Suppressor macrophage treated with lipopolysaccharide for 1 hour (primary cell): ENCODE results near the gene LRRN4.

Source experiments
- DNase-seq, 3 donors: peaks; one replicate each; pipeline ENCODE4 v3.0.0-alpha.2; 2020 to 2022

Gene LRRN4

DNA sequence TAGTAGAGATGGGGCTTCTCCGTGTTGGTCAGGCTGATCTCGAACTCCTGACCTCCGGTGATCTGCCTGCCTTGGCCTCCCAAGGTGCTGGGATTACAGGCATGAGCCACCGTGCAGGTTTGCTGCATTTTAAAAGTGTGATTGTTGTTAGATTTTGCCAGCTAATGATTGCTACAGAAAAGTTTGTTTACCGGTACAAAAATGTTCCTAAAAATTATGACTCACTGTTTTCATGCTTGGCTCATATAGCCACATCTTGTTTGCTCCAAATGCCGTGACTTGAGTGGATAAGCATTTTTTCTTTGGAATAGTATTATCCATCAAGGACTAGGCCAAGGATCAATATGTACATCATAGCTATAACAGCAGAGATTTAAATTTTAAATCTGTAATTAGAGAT, 24.3 kb downstream of the LRRN4 start:
- DNase-seq: no peak

GRCh38 chr20:6028818-6029217, 25.0 kb downstream of the LRRN4 start:
- no peak for DNase-seq

GRCh38 chr20:6026051-6026450, 27.8 kb downstream of the LRRN4 start:
- peak in 1 of 3 donors; percentile 18 for DNase-seq

GRCh38 chr20:6024768-6025167, 29.1 kb downstream of the LRRN4 start:
- peak in 1 of 3 donors; percentile 31 for DNase-seq

DNA sequence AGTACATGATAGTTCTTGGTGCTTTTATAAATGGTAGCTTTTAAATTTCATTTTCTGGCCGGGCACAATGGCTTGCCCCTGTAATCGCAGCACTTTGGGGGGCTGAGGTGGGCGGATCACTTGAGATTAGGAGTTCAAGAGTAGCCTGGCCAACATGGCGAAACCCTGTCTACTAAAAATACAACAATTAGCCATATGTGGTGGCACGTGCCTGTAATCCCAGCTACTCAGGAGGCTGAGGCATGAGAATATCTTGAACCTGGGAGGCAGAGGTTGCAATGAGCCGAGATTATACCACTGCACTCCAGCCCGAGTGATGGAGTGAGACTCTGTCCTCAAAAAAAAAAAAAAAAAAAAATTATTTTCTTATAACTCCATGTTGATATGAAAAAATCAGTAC, 36.0 kb downstream of the LRRN4 start:
- no peak for DNase-seq

DNA sequence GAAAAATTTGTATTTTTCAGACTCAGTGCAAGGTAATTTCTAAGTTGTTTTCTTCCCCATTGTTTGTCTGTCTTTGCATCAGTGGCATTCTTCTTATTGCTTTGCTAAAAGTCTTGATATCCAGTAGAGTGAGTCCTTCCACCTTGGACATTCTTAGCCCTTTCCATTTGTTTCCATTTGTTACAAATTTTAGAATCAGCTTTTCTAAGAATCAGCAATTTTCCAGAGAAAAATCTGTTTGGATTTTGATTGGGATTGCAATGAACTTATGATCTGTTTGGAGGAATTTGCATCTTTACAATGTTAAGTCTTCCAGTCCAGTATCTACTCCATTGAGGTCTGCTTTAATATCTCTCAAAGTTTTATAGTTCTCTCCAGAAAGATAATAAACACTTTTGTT, 36.4 kb downstream of the LRRN4 start:
- no peak for DNase-seq

- no peak for DNase-seq
Observed at GRCh38 chr20:6014957-6015356, 38.9 kb downstream of the LRRN4 start.

- DNase-seq: no peak
Observed at GRCh38 chr20:6014017-6014416, 39.8 kb downstream of the LRRN4 start.

GRCh38 chr20:6012179-6012578, 41.7 kb downstream of the LRRN4 start:
- DNase-seq: no peak

GRCh38 chr20:6008254-6008653, 45.6 kb downstream of the LRRN4 start:
- peak; percentile 88 to 96 (median 95) for DNase-seq

- peak in 1 of 3 donors; percentile 10 for DNase-seq
Observed at GRCh38 chr20:6007529-6008103, 46.2 kb downstream of the LRRN4 start.

DNA sequence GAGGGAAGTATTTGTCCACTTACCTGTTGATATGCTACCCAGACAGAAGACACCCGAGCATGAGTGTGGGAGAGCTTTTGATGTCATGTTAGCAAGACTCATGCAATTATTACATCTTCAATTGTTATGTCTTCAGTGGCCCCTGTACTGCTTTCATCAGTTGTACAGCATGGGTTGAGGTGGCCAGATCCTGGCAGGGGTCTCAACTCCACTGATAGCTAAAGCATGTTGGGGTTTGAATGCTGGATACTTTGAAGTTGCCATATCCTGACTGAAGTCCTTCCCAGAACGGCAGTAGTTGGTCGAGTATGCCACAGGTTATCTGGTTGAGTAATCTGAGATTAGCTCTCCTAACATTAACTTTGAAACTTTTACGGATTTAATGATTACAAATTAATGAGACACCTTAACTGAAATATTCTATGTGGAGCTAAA, 46.7 kb downstream of the LRRN4 start:
- peak in 2 of 3 donors; percentile 21 to 29 for DNase-seq

DNA sequence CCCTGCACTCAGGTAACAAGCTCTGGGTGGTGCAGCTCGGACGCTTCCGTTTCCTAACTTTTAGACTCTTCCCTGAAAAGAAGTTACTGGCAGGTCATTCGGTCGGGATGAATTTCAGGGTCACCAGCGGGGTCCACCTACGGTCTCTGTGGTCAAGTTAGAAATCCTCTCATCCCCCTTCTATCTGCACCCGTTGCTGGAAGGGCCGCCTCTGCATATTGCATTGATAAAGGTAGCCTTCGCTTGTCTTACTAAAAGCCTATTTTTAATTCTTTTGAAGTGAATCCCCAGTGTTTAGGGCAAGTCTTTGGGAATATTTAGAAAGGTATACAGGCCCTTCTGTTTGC, 47.3 kb downstream of the LRRN4 start:
- no peak for DNase-seq

GRCh38 chr20:6000871-6001270, 53.0 kb downstream of the LRRN4 start:
- DNase-seq: no peak

DNA sequence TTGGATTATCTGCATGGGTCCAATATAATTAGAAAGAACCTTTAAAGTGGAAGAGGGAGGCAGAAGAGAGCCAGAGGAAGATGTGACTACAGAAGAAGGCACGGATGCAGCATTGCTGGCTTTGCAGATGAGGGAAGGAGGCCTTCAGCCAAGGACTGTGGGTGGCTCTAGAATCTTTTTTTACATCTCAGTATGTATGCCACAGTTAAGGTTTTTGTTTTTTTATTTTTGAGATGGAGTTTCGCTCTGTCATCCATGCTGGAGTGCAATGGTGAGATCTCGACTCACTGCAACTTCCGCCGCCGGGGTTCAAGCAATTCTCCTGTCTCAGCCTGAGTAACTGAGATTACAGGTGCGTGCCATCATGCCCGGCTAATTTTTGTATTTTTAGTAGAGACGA, 54.1 kb downstream of the LRRN4 start:
- DNase-seq: no peak

DNA sequence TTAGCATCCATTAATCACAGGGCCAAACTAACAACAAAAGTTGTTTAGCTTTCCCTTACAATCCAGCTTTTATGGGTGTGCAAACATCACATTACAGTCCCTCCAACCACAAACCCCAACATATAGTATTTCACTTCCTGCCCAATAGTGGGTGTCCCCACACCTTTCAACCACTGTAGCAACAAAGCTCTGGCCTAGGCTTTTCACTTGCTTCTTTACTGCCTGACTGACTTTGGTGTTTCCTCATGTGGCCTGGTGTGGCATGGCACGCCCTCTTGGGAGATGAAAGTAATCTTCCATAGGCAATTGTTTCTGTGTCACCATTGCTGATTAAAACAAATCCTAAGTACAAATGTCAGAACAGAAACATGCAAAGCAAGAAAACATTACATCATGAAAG, 57.1 kb downstream of the LRRN4 start:
- DNase-seq: no peak

- DNase-seq: no peak
Observed at GRCh38 chr20:5991623-5992441, 62.0 kb downstream of the LRRN4 start.

- DNase-seq: no peak
Observed at GRCh38 chr20:5990946-5991345, 62.9 kb downstream of the LRRN4 start.
